Naive thymus-derived CD8-positive, alpha-beta T cell (primary cell): ENCODE measurements around the gene SLC2A13. TPM values are rescaled to one million over a fixed set of nuclear protein-coding genes. Genes with fewer than 3 reads are reported as not detected.
"Not testable (repeated sequence)": the region's sequence is repeated elsewhere in the genome, so short reads cannot be mapped to it uniquely, and the experiment has no call there.

Source experiments
- ATAC-seq, 2 donors: fragments of 150-1000 bp; cut with Tn5 transposase in 1 of 2; sonication (Bioruptor Pico), chemical (Tn5 transposase) in 1 of 2; 1 replicate in 1 of 2; 2 replicates in 1 of 2; pipeline ENCODE4 v1.10.0; 2021; ENCODE audit warnings: mild to moderate bottlenecking in 2 of 2, moderate library complexity in 2 of 2
- POLR2A ChIA-PET: fragments of 350-600 bp; sonication (Branson Sonifier 250); formaldehyde crosslinking; loops from one replicate; lab custom pipeline; 2021; ENCODE audit warnings: antibody characterized with exemption; lab: Charles Lee
- DNase-seq, 10 donors: peaks; one replicate each; pipeline versions ENCODE4 v3.0.0 to v3.0.0-alpha.2; 2020 to 2022
- H3K27ac Mint-ChIP-seq, 10 donors: one replicate each; pipeline ENCODE4 v1.8.0; 2020 to 2022; ENCODE audit warnings: mild to moderate bottlenecking in 10 of 10, mixed read lengths in 10 of 10, moderate library complexity in 4 of 10, inconsistent platforms in 1 of 10
- H3K27me3 Mint-ChIP-seq, 5 donors: one replicate each; pipeline ENCODE4 v1.8.0; 2021 to 2022; ENCODE audit warnings: mixed read lengths in 5 of 5
- H3K36me3 Mint-ChIP-seq, 3 donors: one replicate each; pipeline ENCODE4 v1.8.0; 2020 to 2022; ENCODE audit warnings: mixed read lengths in 3 of 3, mild to moderate bottlenecking in 2 of 3, inconsistent platforms in 1 of 3
- H3K4me1 Mint-ChIP-seq, 4 donors: one replicate each; pipeline ENCODE4 v1.8.0; 2021 to 2022; ENCODE audit warnings: mixed read lengths in 4 of 4
- H3K4me3 Mint-ChIP-seq, 10 donors: one replicate each; pipeline ENCODE4 v1.8.0; 2020 to 2022; ENCODE audit warnings: mild to moderate bottlenecking in 10 of 10, mixed read lengths in 10 of 10, moderate library complexity in 6 of 10, inconsistent platforms in 1 of 10
- H3K9me3 Mint-ChIP-seq, 9 donors: one replicate each; pipeline ENCODE4 v1.8.0; 2020 to 2022; ENCODE audit warnings: mixed read lengths in 9 of 9, mild to moderate bottlenecking in 3 of 9, inconsistent platforms in 1 of 9, moderate library complexity in 1 of 9
- polyA plus RNA-seq, 3 donors: library from polyadenylated mRNA; unstranded; fragments of 300-500 nt; fragmentation: Illumina TruSeq; gene quantifications; one replicate each; pipeline ENCODE4 v1.2.3, GENCODE V29; 2021
- total RNA-seq, 8 experiments: library from RNA in 2 of 8; stranded (reverse) in 2 of 8; gene quantifications; one replicate each; pipeline ENCODE4 v1.2.3 and lab custom pipeline; 2021 to 2026

The SLC2A13 gene
- total and polyA plus RNA-seq, 5 experiments from 2014 or later = 1.4 to 7.6 (median 1.6) TPM

DNA sequence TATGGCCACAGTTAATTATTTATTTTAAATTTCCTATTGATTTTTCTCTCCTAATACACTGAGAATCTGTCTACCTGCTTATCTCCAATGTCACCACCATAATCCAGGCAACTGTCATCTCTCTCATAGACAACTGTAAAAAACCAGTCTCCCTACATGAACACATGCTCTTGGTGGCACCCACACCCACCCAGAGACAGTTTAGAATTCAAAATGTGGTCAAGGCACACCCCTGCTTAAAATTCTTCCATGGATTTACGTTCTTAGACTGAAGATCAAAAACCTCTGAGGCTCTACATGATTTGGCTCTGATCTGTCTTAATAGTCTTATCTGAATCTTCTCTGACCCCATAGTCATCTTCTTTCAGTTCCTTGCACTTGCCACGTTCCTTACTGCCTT is 245.2 kb downstream of the SLC2A13 start:
- H3K4me1 Mint-ChIP-seq = no peaks in the 10 kb centered on the region
- peaks cover 0 to 3% (median 0%) of the 10 kb centered on the region in 9 donors for H3K9me3 Mint-ChIP-seq
- ATAC-seq (no peak), DNase-seq (no peak)
- H3K36me3 Mint-ChIP-seq = peaks cover 3 to 22% (median 11%) of the 10 kb centered on the region in 3 donors
- no peak overlapping the region for H3K4me3 Mint-ChIP-seq
- POLR2A ChIA-PET = no interaction called here
- no peaks in the 10 kb centered on the region for H3K27me3 Mint-ChIP-seq
- H3K27ac Mint-ChIP-seq = no peak overlapping the region

DNA sequence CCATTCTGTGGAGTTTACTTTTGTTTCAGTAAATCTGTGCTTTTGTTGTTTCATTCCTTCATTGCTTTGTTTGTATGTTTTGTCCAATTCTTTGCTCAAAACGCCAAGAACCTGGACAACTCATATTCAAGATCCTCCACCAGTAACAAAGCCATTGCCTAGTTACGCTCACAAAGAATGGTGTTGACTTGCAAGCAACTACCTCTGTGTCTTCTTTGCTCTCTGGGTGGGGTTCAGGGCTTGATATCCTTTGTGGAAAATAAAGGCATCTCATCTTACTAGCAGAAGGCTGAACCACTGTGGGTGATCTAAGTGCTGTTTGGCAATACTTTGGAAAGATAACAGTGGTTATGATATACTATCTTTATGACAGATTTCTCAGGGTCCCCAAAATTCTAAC is 252.9 kb downstream of the SLC2A13 start:
- Mint-ChIP-seq H3K27ac (no peak overlapping the region), H3K36me3 (peaks cover 0 to 17% (median 2%) of the 10 kb centered on the region in 3 donors), H3K4me3 (no peak overlapping the region), H3K9me3 (peaks cover 0 to 4% (median 0%) of the 10 kb centered on the region in 9 donors), H3K4me1 (peaks cover 0 to under 1% (median 0%) of the 10 kb centered on the region in 4 donors), H3K27me3 (peaks cover 0 to 1% (median 0%) of the 10 kb centered on the region in 5 donors)
- POLR2A ChIA-PET = no interaction called here
- DNase-seq (no peak), ATAC-seq (no peak)

DNA sequence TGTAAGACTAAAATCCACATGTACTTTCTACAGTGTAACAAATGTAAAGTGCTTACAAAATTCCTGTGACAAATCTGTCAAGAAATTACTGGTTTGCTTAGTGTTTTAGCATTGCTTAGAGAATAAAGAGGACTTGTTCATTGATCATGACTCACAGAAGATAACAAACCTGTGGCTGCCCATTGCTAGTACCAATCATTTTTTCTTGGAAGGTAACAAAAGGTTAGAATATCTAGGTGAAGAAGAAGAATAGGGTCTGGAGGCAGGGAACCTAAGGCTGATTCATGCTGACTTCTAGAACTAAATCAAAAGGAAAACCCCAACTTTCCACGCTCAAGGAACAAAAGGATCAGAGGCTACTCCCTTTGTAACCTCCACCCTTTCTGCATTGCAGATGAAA is 253.5 kb downstream of the SLC2A13 start:
- no peak for ATAC-seq
- Mint-ChIP-seq H3K4me3 (no peak overlapping the region), H3K4me1 (peaks cover 0 to 5% (median 0%) of the 10 kb centered on the region in 4 donors), H3K9me3 (peaks cover 0 to 5% (median 0%) of the 10 kb centered on the region in 9 donors), H3K27ac (no peak overlapping the region), H3K36me3 (peaks cover 0 to 14% (median 2%) of the 10 kb centered on the region in 3 donors), H3K27me3 (peaks cover 0 to 1% (median 0%) of the 10 kb centered on the region in 5 donors)
- DNase-seq = no peak
- POLR2A ChIA-PET = no interaction called here

DNA sequence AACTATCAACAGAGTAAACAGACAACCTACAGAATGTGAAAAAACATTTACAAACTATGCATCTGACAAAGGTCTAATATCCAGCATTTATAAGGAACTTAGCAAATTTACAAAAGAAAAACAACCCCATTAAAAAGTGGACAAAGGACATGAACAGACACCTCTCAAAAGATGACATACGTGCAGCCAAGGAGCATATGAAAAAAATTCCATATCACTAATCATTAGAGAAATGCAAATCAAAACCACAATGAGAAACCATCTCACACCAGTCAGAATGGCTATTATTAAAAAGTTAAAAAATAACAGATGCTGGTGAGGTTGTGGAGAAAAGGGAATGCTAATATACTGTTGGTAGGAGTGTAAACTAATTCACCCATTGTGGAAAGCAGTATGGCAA is 257.7 kb downstream of the SLC2A13 start:
- H3K27me3 Mint-ChIP-seq, POLR2A ChIA-PET, H3K27ac Mint-ChIP-seq, H3K9me3 Mint-ChIP-seq, H3K4me3 Mint-ChIP-seq, DNase-seq, ATAC-seq: not testable (repeated sequence)
- Mint-ChIP-seq H3K36me3 (peaks cover 0 to 10% (median 0%) of the 10 kb centered on the region in 3 donors), H3K4me1 (peaks cover 0 to 15% (median 0%) of the 10 kb centered on the region in 4 donors)

DNA sequence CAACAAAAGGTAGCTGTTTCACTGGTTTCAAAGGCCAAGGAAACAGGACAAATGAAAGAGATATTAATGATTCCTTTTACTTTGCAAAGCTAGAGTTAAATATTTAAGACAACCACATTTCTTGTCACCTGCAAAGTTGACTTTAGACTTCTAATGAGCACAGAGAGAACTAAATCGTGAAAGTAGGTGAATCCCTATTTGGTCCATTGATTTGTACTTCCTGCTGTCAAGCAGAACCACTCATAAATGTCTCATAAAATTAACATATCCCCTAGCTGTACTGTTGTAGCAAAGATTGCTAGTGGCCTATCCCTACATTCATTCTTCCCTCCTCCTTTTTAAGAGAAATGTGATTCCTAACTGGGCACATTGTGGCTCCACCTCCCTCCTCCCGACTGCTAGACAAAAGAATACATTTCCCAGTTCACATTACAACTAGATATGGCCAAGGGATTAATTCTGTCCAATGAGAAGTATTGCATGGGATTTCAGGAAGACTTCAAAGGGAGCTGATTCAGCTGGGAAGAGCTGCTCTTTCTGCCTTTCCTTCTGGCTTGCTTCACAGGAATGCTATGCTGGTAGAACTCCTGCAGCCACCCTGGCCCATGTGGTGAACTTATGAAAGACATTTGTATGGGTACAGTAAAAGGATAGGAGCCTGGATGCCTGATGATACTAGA is 258.8 kb downstream of the SLC2A13 start:
- Mint-ChIP-seq H3K27ac (no peak overlapping the region), H3K27me3 (peaks cover 0 to 1% (median 0%) of the 10 kb centered on the region in 5 donors), H3K36me3 (peaks cover 0 to 9% (median 0%) of the 10 kb centered on the region in 3 donors), H3K4me3 (peak overlapping the region in 1 of 10 donors; percentile 2), H3K4me1 (peaks cover 0 to 15% (median 0%) of the 10 kb centered on the region in 4 donors), H3K9me3 (peaks cover 0 to 5% (median 0%) of the 10 kb centered on the region in 9 donors)
- ATAC-seq (no peak), DNase-seq (no peak)
- POLR2A ChIA-PET = no interaction called here

DNA sequence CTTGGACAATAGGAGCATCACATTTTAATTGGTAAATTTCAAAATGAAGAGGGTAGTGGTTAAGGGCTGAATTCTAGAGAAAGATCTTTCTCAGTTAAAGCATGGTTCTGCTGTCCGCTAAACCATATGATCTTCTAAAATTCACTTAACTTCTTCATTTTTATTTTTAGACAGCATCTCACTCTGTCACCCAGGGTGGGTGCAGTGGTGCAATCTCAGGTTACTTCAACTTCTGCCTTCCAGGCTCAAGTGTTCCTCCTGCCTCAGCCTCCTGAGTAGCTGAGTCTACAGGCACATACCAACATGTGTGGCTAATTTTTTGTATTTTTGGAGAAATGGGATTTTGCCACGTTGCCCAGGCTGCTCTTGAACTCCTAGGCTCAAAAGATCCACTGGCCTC is 259.6 kb downstream of the SLC2A13 start:
- DNase-seq (no peak), ATAC-seq (no peak)
- no peak overlapping the region for H3K27ac Mint-ChIP-seq
- peaks cover 0 to 9% (median 0%) of the 10 kb centered on the region in 3 donors for H3K36me3 Mint-ChIP-seq
- H3K4me1 Mint-ChIP-seq = peaks cover 0 to 15% (median 0%) of the 10 kb centered on the region in 4 donors
- POLR2A ChIA-PET = no interaction called here
- peaks cover 0 to 1% (median 0%) of the 10 kb centered on the region in 5 donors for H3K27me3 Mint-ChIP-seq
- peaks cover 0 to 5% (median 0%) of the 10 kb centered on the region in 9 donors for H3K9me3 Mint-ChIP-seq
- peak overlapping the region in 1 of 10 donors; percentile 2 for H3K4me3 Mint-ChIP-seq

DNA sequence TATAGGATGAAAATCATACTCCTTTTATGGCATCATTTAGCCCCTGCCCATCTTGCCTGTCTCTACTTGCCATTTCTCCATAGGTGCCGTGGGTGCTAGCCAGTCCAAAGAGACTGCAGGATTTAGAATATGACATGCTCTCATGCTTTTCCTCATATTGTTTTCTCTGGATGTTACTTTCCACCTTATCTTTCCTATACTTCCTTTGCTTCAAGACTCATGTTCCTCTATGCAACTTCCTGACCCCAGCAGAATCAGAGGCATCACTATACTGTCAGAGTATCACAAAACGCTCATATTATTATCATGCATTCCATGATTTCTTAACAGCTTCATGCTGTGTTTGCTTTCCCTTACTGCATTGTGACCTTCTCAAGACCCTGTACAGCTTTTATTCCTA is 265.5 kb downstream of the SLC2A13 start:
- ATAC-seq = no peak
- no peaks in the 10 kb centered on the region for H3K27me3 Mint-ChIP-seq
- no peak overlapping the region for H3K27ac Mint-ChIP-seq
- no peaks in the 10 kb centered on the region for H3K4me1 Mint-ChIP-seq
- DNase-seq = no peak
- no peaks in the 10 kb centered on the region for H3K36me3 Mint-ChIP-seq
- H3K4me3 Mint-ChIP-seq = no peak overlapping the region
- no peaks in the 10 kb centered on the region for H3K9me3 Mint-ChIP-seq
- POLR2A ChIA-PET = no interaction called here

DNA sequence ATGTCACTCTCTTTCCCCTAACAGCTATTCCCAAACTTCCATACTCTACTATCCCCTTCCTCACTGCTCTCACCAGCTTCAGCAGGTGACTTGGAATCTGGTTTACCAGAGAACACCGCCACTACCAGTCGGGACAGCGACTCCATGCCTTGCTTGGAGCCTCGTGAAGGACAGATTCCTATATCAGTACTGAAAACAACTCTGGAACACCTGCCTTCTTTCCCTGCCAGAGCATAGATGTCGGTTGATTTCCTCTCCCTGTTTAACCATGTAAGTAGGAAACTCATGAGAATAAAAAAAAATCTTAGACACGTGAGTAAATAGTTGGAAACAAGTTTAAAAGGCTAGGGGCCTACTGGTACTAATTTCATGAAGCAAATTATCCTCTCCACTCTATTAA is 266.8 kb downstream of the SLC2A13 start:
- DNase-seq = no peak
- Mint-ChIP-seq H3K27ac (no peak overlapping the region), H3K4me1 (no peaks in the 10 kb centered on the region), H3K36me3 (no peaks in the 10 kb centered on the region), H3K4me3 (no peak overlapping the region), H3K9me3 (no peaks in the 10 kb centered on the region), H3K27me3 (no peaks in the 10 kb centered on the region)
- ATAC-seq = no peak
- POLR2A ChIA-PET = no interaction called here

DNA sequence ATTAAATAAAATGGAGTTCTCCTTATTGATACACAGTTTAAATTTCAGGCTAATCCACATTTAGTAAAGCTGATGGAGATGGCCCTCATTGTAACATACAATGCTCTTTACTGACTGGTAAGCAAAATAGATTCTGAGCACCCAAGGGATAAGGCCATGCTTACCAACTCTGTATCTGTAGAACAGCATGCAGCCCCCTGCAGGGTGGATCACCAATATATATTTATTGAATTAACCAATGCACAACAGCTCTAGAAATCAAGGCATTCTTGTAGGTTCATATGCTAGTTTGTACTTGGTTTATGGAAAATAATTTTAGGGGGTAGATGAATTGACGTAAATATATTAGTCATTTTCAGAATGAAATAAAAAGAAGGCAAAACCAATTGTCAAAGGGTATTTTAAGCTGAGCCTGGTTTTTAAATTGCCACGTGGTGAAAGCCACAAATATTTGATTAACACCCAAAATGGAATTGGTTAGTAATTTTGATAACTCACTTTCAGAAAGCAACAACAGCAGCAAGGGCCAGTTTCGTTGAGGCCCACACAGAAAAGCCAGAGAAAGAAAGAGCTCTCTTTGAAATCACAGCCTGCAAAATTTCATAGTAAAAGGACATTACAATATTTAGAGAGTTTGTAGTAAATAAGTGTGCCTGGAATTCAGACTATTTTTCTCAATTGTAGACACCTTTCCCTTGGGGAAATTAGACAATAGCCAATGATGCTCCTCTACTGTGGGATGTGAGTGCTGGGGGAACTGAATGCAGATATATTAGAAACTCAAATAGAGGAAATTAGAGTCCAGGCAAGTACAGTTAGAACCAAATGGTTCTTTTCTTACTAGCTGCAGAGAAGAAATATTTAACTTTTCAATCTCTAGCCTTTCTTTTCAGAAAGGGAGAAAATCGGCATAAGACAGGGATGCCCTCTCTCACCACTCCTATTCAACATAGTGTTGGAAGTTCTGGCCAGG is 270.1 kb downstream of the SLC2A13 start:
- Mint-ChIP-seq H3K9me3 (no peaks in the 10 kb centered on the region), H3K4me1 (no peaks in the 10 kb centered on the region), H3K27ac (no peak overlapping the region), H3K27me3 (no peaks in the 10 kb centered on the region), H3K4me3 (no peak overlapping the region), H3K36me3 (no peaks in the 10 kb centered on the region)
- ATAC-seq (no peak), DNase-seq (no peak)
- POLR2A ChIA-PET = no interaction called here

DNA sequence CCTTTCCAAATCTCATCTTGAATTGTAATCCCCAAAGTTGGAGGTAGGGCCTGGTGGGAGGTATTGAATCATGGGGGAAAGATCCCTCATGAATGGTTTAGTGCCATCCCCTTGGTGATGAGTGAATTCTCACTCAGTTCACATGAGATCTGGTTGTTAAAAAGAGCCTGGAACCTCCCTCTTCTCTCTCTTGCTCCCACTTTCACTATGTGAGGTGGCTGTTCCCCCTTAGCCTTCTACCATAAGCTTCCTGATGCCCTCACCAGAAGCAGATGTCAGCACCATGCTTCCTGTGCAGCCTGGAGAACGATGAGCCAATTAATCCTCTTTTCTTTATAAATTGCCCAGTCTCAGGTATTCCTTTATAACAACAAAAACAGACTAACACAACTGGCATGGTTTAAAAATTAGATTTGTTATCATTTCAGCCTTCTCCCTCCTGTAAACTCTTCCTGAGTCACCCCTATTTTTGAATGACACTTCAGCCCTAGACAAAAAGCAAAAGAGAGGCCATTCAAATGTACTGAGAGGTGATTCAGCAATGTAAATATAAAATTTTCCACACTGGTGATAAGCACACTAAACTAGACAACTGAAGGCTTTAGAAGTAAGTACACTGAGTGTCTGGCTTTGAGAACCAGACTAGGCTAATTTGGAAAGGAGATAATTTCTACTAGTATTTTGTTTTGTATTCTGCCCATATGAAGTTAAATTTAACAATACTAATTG is 274.1 kb downstream of the SLC2A13 start:
- ATAC-seq = no peak
- Mint-ChIP-seq H3K9me3 (peaks cover 0 to 8% (median 3%) of the 10 kb centered on the region in 9 donors), H3K36me3 (peaks cover 2 to 13% (median 6%) of the 10 kb centered on the region in 3 donors), H3K4me1 (no peaks in the 10 kb centered on the region), H3K27me3 (no peaks in the 10 kb centered on the region), H3K4me3 (no peak overlapping the region), H3K27ac (no peak overlapping the region)
- DNase-seq = no peak
- POLR2A ChIA-PET = no interaction called here

DNA sequence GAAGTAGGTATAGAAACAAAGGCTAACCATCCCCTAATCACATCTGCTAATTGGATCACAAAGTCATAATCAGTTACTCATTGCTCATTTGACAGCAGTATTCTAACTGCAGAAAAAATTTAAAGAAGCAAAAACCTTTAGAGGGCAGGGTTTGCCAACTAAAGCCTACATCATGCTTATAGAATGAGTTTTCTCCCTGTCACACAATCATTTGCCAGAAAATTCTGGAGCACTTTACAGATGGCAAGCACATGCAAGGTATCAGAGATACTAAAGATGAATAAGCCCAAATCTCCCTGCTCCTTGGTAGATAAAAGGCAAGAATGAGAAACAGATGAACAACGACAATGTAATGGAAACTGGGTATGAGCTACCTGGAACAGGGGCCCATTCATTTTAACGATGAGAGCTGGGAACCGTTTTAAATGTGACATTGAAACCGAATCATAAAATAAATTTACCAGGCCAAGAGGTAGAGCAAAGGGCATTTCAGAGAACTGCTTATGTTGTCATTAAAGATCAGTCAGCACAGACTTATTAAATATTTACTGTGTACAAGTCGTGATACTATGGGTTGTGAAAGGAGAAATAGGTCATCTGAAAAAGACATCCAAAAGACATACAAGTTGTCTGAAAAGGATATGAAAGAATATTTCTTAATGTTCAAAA is 274.9 kb downstream of the SLC2A13 start:
- DNase-seq = no peak

DNA sequence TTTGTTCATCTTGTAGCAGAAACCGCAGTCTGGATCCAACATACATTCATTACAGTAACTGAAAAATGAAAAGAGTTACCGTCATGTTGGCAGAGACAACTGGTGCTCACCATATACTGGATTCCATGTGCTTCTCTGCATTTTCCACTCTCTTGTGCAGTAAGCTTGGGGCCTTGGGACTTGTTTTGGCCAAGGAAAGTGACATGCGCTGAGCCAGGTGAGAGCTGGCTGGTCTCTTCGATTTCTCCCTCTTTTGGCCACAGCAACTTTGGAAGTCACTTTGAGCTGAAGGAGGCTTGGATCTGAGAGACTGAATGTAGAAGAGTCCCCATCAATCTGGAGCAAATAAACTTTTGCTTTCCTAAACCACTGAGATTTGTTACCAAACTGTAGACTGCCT is 275.7 kb downstream of the SLC2A13 start:
- POLR2A ChIA-PET = no interaction called here
- Mint-ChIP-seq H3K4me1 (no peaks in the 10 kb centered on the region), H3K36me3 (peaks cover 2 to 15% (median 6%) of the 10 kb centered on the region in 3 donors), H3K27me3 (no peaks in the 10 kb centered on the region), H3K9me3 (peaks cover 0 to 8% (median 3%) of the 10 kb centered on the region in 9 donors), H3K27ac (no peak overlapping the region), H3K4me3 (no peak overlapping the region)
- ATAC-seq = no peak
- no peak for DNase-seq

More for the DNA sequence above, 274.9 kb downstream of the SLC2A13 start:
- H3K27ac Mint-ChIP-seq = no peak overlapping the region
- H3K36me3 Mint-ChIP-seq = peaks cover 2 to 15% (median 6%) of the 10 kb centered on the region in 3 donors
- peaks cover 0 to 8% (median 3%) of the 10 kb centered on the region in 9 donors for H3K9me3 Mint-ChIP-seq
- POLR2A ChIA-PET = no interaction called here
- H3K4me1 Mint-ChIP-seq = no peaks in the 10 kb centered on the region
- H3K27me3 Mint-ChIP-seq = no peaks in the 10 kb centered on the region
- ATAC-seq = no peak
- no peak overlapping the region for H3K4me3 Mint-ChIP-seq
